HL-60 (cell line): ENCODE data around the gene DCAF7.

Experiments
- DNase-seq, 2 experiments: peaks; one replicate each; pipeline ENCODE4 v3.0.0-alpha.2; 2010 to 2020; ENCODE audit warnings: low read depth in 1 of 2, low spot score in 1 of 2
- H3K27ac ChIP-seq: fragments of 250-450 bp; sonication (Bioruptor Pico); replicated peaks from 2 replicates; pipeline ENCODE4 v1.5.1; 2020; ENCODE audit warnings: mild to moderate bottlenecking, moderate library complexity
- H3K27me3 ChIP-seq: fragments of 250-450 bp; sonication (Bioruptor Pico); 2 replicates; pipeline ENCODE4 v1.5.1; 2021; ENCODE audit warnings: mild to moderate bottlenecking, moderate library complexity; ENCODE audit not compliant: insufficient read depth, poor library complexity, severe bottlenecking
- H3K4me3 ChIP-seq: replicated peaks from 2 replicates; pipeline ENCODE4 v1.5.1; 2011; ENCODE audit warnings: mild to moderate bottlenecking, control low read depth, low read length; ENCODE audit not compliant: insufficient read depth
- CTCF ChIP-seq: IDR thresholded peaks from one replicate; pipeline ENCODE4 v1.5.1; 2011; ENCODE audit warnings: low read length, control low read depth, inconsistent platforms; ENCODE audit not compliant: insufficient read depth
- GABPA ChIP-seq: IDR thresholded peaks from 2 replicates; pipeline ENCODE4 v1.6.1; 2012; ENCODE audit warnings: low read depth
- POLR2AphosphoS5 ChIP-seq: IDR thresholded peaks from 2 replicates; pipeline ENCODE4 v1.6.1; 2012; ENCODE audit warnings: low read depth
- REST ChIP-seq: IDR thresholded peaks from 2 replicates; pipeline ENCODE4 v1.6.1; 2012; ENCODE audit warnings: low read depth; ENCODE audit not compliant: insufficient replicate concordance
- SPI1 ChIP-seq: IDR thresholded peaks from 2 replicates; pipeline ENCODE4 v1.6.1; 2012; ENCODE audit warnings: low read depth, mild to moderate bottlenecking, borderline replicate concordance

The DCAF7 gene

GRCh38 chr17:63537991-63538692, 12.1 kb upstream of the DCAF7 start:
- TF ChIP-seq SPI1 = no peak
- no peak for TF ChIP-seq CTCF
- no peak for TF ChIP-seq GABPA
- TF ChIP-seq POLR2AphosphoS5 = no peak
- no peak for TF ChIP-seq REST
- peaks cover 24% of the 10 kb centered on the region for H3K27me3 ChIP-seq
- no peak for DNase-seq
- H3K27ac ChIP-seq = no peak overlapping the region
- H3K4me3 ChIP-seq = no peak overlapping the region

GRCh38 chr17:63538693-63539595, 11.3 kb upstream of the DCAF7 start:
- no peak overlapping the region for H3K27ac ChIP-seq
- no peak for TF ChIP-seq POLR2AphosphoS5
- TF ChIP-seq CTCF = no peak
- no peak for DNase-seq
- peaks cover 24% of the 10 kb centered on the region for H3K27me3 ChIP-seq
- H3K4me3 ChIP-seq = no peak overlapping the region

GRCh38 chr17:63540590-63540989, 9.7 kb upstream of the DCAF7 start:
- H3K4me3 ChIP-seq = no peak overlapping the region
- TF ChIP-seq GABPA = no peak
- no peak for TF ChIP-seq REST
- TF ChIP-seq POLR2AphosphoS5 = no peak
- TF ChIP-seq SPI1 = no peak
- TF ChIP-seq CTCF = no peak
- DNase-seq = no peak

More at GRCh38 chr17:63540590-63540989, 9.7 kb upstream of the DCAF7 start:
- no peak overlapping the region for H3K27ac ChIP-seq
- peaks cover 24% of the 10 kb centered on the region for H3K27me3 ChIP-seq
